MM.1S (cell line): Measurements from ENCODE around the gene TSPAN4.

Experiments
- CTCF ChIP-seq: fragments of 300-600 bp; sonication (generic); IDR thresholded peaks from 2 replicates; pipeline ENCODE4 v1.5.1; 2016; ENCODE audit warnings: antibody characterized with exemption, low read length, mixed read lengths
- EZH2 ChIP-seq: fragments of 300-600 bp; sonication (generic); optimal IDR thresholded peaks from 2 replicates; pipeline ENCODE3; 2017; ENCODE audit warnings: low read depth, mild to moderate bottlenecking, antibody characterized with exemption, low read length, mixed read lengths
- EZH2phosphoT487 ChIP-seq: fragments of 300-600 bp; sonication (generic); IDR thresholded peaks from 2 replicates; pipeline ENCODE4 v1.6.1; 2018; ENCODE audit warnings: antibody characterized with exemption, low read length

GRCh38 chr11:890794-891540, 48.3 kb downstream of the TSPAN4 start:
- TF ChIP-seq CTCF (no peak), EZH2 (no peak), EZH2phosphoT487 (no peak)
